ENCODE results near the gene FN3KRP. TPM values are rescaled to one million over a fixed set of nuclear protein-coding genes. Genes with fewer than 3 reads are reported as not detected.

FN3KRP gene
- total and polyA plus RNA-seq, 2 donors (not counting 3 experiments of a cell fraction or from before 2014, with no cell fraction given): 22.2 to 35.2 TPM

- no peaks in the 10 kb centered on the region for H3K36me3 ChIP-seq (ENCODE audit: control insufficient read depth in 2 of 2, extremely low read depth in 1 of 2, insufficient read depth in 2 of 2, low read length in 2 of 2)
- H4K20me1 ChIP-seq (replicated peaks; ENCODE audit: control insufficient read depth, extremely low read depth, insufficient read depth, low read length): no peaks in the 10 kb centered on the region
- no peak overlapping the region for H3K4me2 ChIP-seq (ENCODE audit: insufficient read depth, low read length)
- H3K9me3 ChIP-seq (replicated peaks; ENCODE audit: control insufficient read depth, insufficient read depth, low read length): no peaks in the 10 kb centered on the region
- FAIRE-seq (no peak), DNase-seq (ENCODE audit: low read depth, low spot score) (no peak)
- H3K27ac ChIP-seq (ENCODE audit: insufficient read depth, low read depth, low read length): no peak overlapping the region
- TF ChIP-seq POLR2AphosphoS5 (IDR thresholded peaks at IDR 0.05; ENCODE audit: insufficient read depth, low read depth, low read length) (no peak), FOS (IDR thresholded peaks at IDR 0.05; ENCODE audit: borderline replicate concordance, insufficient read depth, low read length) (no peak), MYC (IDR thresholded peaks at IDR 0.05; ENCODE audit: low read depth, low read length) (no peak), GATA2 (IDR thresholded peaks at IDR 0.05; ENCODE audit: insufficient read depth, insufficient read length, low read depth, low read length) (no peak), POLR2A (IDR thresholded peaks at IDR 0.05; ENCODE audit: low read depth, low read length) (no peak), JUN (IDR thresholded peaks at IDR 0.05; ENCODE audit: borderline replicate concordance, insufficient read depth, insufficient read length, low read depth) (no peak), EZH2 (IDR thresholded peaks at IDR 0.05; ENCODE audit: borderline replicate concordance, low read depth, low read length, severe bottlenecking) (no peak), MAX (IDR thresholded peaks at IDR 0.05; ENCODE audit: insufficient read depth, insufficient read length) (no peak)
- TF ChIP-seq, protein P1, sequence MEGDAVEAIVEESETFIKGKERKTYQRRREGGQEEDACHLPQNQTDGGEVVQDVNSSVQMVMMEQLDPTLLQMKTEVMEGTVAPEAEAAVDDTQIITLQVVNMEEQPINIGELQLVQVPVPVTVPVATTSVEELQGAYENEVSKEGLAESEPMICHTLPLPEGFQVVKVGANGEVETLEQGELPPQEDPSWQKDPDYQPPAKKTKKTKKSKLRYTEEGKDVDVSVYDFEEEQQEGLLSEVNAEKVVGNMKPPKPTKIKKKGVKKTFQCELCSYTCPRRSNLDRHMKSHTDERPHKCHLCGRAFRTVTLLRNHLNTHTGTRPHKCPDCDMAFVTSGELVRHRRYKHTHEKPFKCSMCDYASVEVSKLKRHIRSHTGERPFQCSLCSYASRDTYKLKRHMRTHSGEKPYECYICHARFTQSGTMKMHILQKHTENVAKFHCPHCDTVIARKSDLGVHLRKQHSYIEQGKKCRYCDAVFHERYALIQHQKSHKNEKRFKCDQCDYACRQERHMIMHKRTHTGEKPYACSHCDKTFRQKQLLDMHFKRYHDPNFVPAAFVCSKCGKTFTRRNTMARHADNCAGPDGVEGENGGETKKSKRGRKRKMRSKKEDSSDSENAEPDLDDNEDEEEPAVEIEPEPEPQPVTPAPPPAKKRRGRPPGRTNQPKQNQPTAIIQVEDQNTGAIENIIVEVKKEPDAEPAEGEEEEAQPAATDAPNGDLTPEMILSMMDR (IDR thresholded peaks at IDR 0.05; ENCODE audit: extremely low read depth in 1 of 2, insufficient read depth in 1 of 2, low read depth in 1 of 2, low read length in 2 of 2): no peak
- H3K9me1 ChIP-seq (replicated peaks; ENCODE audit: control insufficient read depth, extremely low read depth, insufficient read depth, low read length): no peaks in the 10 kb centered on the region
- CTCF ChIA-PET: interaction anchor here (0.9 kb wide), 1 partner anchor 98 kb away, joined by 3 read pairs; no protein-coding TSS in a partner anchor
- no peaks in the 10 kb centered on the region for H3K79me2 ChIP-seq (ENCODE audit: control insufficient read depth, insufficient read depth, low read length)
- intact Hi-C loops (cut with micrococcal nuclease) (no loop called here), dilution Hi-C loops (cut with MboI; ENCODE audit: extremely low pct_ligation_motif_present, low sequenced_read_pairs) (no loop called here)
- H3K4me1 ChIP-seq (ENCODE audit: control insufficient read depth, extremely low read depth, insufficient read depth, low read length): no peaks in the 10 kb centered on the region
- no peak overlapping the region for H3K4me3 ChIP-seq (replicated peaks in 1 of 3; ENCODE audit: insufficient read depth in 1 of 3, low read depth in 1 of 3, low read length in 3 of 3)
- no peak overlapping the region for H2AFZ ChIP-seq (ENCODE audit: low read depth, low read length)
- BruUV-seq (replicated peaks): no TSS peak
- POLR2A ChIA-PET: no interaction called here
- no peak overlapping the region for H3K9ac ChIP-seq (replicated peaks; ENCODE audit: extremely low read depth, insufficient read depth, low read length)
- no peaks in the 10 kb centered on the region for H3K27me3 ChIP-seq (ENCODE audit: control insufficient read depth in 2 of 2, insufficient read depth in 2 of 2, low read length in 2 of 2)
These were observed 41.6 kb upstream of the FN3KRP start for GRCh38 chr17:82674656-82675475.

Measured in endothelial cell of umbilical vein (primary cell).